DND-41 (cell line): ENCODE data around the gene RHOT1.
"Not testable (repeated sequence)": the region's sequence is repeated elsewhere in the genome, so short reads cannot be mapped to it uniquely, and the experiment has no call there.

Source experiments
- ATAC-seq: fragments of 200-7000 bp; cut with Tn5 transposase; 3 replicates; pipeline ENCODE4 v1.9.1; 2021; ENCODE audit warnings: low read depth; ENCODE audit not compliant: insufficient read depth
- DNase-seq: peaks from one replicate; pipeline ENCODE4 v3.0.0-alpha.2; 2020
- H2AFZ ChIP-seq: 2 replicates; pipeline ENCODE4 v1.6.0; 2012; ENCODE audit warnings: low read depth, low read length
- H3K27ac ChIP-seq: 2 replicates; pipeline ENCODE4 v1.5.1; 2012; ENCODE audit warnings: low read length, inconsistent platforms
- H3K27me3 ChIP-seq: fragments of 200-600 bp; sonication (generic); 2 replicates; pipeline ENCODE4 v1.6.0; 2012; ENCODE audit warnings: low read length, mild to moderate bottlenecking, inconsistent platforms; ENCODE audit not compliant: insufficient read depth, poor library complexity
- H3K36me3 ChIP-seq: 2 replicates; pipeline ENCODE4 v1.5.1; 2012; ENCODE audit warnings: low read length, inconsistent platforms; ENCODE audit not compliant: insufficient read depth
- H3K4me1 ChIP-seq: 2 replicates; pipeline ENCODE4 v1.5.1; 2012; ENCODE audit warnings: mild to moderate bottlenecking, low read length; ENCODE audit not compliant: insufficient read depth
- H3K4me2 ChIP-seq: 2 replicates; pipeline ENCODE4 v1.6.0; 2012; ENCODE audit warnings: mild to moderate bottlenecking, moderate library complexity, low read length, inconsistent platforms; ENCODE audit not compliant: insufficient read depth
- H3K4me3 ChIP-seq, 2 experiments: fragments of 200-600 bp in 1 of 2; shearing (Covaris generic) in 1 of 2; 2 replicates each; pipeline ENCODE4 v1.5.1; 2012 to 2016; ENCODE audit warnings: inconsistent platforms in 2 of 2, low read length in 2 of 2, mild to moderate bottlenecking in 2 of 2, low read depth in 1 of 2, moderate library complexity in 1 of 2
- H3K79me2 ChIP-seq: 2 replicates; pipeline ENCODE4 v1.6.0; 2012; ENCODE audit warnings: low read length, inconsistent platforms; ENCODE audit not compliant: insufficient read depth
- H3K9ac ChIP-seq: 2 replicates; pipeline ENCODE4 v1.6.0; 2012; ENCODE audit warnings: low read depth, mild to moderate bottlenecking, inconsistent platforms, low read length, moderate library complexity
- H3K9me3 ChIP-seq: 2 replicates; pipeline ENCODE4 v1.5.1; 2012; ENCODE audit warnings: low read length, moderate library complexity, mild to moderate bottlenecking, inconsistent platforms; ENCODE audit not compliant: insufficient read depth, severe bottlenecking
- H4K20me1 ChIP-seq: 2 replicates; pipeline ENCODE4 v1.6.0; 2012; ENCODE audit warnings: low read length; ENCODE audit not compliant: insufficient read depth
- CTCF ChIP-seq: IDR thresholded peaks from 2 replicates; pipeline ENCODE4 v1.5.1; 2012; ENCODE audit warnings: borderline replicate concordance, low read length, moderate library complexity, mild to moderate bottlenecking; ENCODE audit not compliant: poor library complexity, severe bottlenecking; ENCODE audit errors: extremely low read depth
- EZH2 ChIP-seq: IDR thresholded peaks from 3 replicates; pipeline ENCODE4 v1.6.1; 2012; ENCODE audit warnings: borderline replicate concordance, low read depth, mild to moderate bottlenecking, moderate library complexity, low read length, inconsistent platforms; ENCODE audit not compliant: severe bottlenecking

RHOT1 gene

GRCh38 chr17:32161506-32162365 is 19.4 kb downstream of the RHOT1 start:
- Histone ChIP-seq H3K79me2 (peaks cover 17% of the 10 kb centered on the region), H3K4me3 (no peak overlapping the region), H3K27me3 (no peaks in the 10 kb centered on the region), H3K27ac (no peak overlapping the region), H3K9ac (no peak overlapping the region), H4K20me1 (peaks cover 14% of the 10 kb centered on the region), H3K4me2 (no peak overlapping the region), H3K4me1 (no peaks in the 10 kb centered on the region), H3K36me3 (peaks cover 35% of the 10 kb centered on the region), H2AFZ (no peak overlapping the region), H3K9me3 (peaks cover 13% of the 10 kb centered on the region)
- ATAC-seq (no peak), DNase-seq (no peak)
- TF ChIP-seq EZH2 = no peak
- no peak for TF ChIP-seq CTCF

GRCh38 chr17:32174889-32175288 is 32.6 kb downstream of the RHOT1 start:
- DNase-seq = no peak
- H3K36me3 ChIP-seq = peaks cover 54% of the 10 kb centered on the region
- H3K9ac ChIP-seq = no peak overlapping the region
- H3K27ac ChIP-seq = no peak overlapping the region
- no peaks in the 10 kb centered on the region for H3K4me1 ChIP-seq
- H3K4me2 ChIP-seq = no peak overlapping the region
- H4K20me1 ChIP-seq = no peaks in the 10 kb centered on the region
- no peak overlapping the region for H2AFZ ChIP-seq
- no peak for ATAC-seq
- H3K79me2 ChIP-seq = no peaks in the 10 kb centered on the region
- no peaks in the 10 kb centered on the region for H3K27me3 ChIP-seq
- no peak overlapping the region for H3K4me3 ChIP-seq
- H3K9me3 ChIP-seq = peaks cover 12% of the 10 kb centered on the region
- TF ChIP-seq CTCF = no peak
- TF ChIP-seq EZH2 = no peak

DNA sequence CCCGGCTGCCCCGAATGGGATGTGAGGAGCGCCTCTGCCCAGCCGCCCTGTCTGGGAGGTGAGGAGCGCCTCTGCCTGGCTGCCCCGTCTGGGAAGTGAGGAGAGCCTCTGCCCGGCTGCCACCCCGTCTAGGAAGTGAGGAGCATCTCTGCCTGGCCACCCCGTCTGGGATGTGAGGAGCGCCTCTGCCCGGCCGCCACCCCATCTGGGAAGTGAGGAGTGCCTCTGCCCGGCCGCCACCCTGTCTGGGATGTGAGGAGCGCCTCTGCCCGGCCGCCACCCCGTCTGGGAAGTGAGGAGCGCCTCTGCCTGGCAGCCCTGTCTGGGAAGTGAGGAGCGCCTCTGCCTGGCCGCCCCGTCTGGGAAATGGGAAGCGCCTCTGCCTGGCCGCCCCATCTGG is 36.4 kb downstream of the RHOT1 start:
- peaks cover 66% of the 10 kb centered on the region for H3K36me3 ChIP-seq
- DNase-seq = peak; percentile 29
- not testable (repeated sequence) for H3K4me3 ChIP-seq, H3K27me3 ChIP-seq, H4K20me1 ChIP-seq, H3K79me2 ChIP-seq, H3K4me1 ChIP-seq, H3K4me2 ChIP-seq, ATAC-seq, H3K27ac ChIP-seq, H3K9ac ChIP-seq, H2AFZ ChIP-seq
- peaks cover 12% of the 10 kb centered on the region for H3K9me3 ChIP-seq

DNA sequence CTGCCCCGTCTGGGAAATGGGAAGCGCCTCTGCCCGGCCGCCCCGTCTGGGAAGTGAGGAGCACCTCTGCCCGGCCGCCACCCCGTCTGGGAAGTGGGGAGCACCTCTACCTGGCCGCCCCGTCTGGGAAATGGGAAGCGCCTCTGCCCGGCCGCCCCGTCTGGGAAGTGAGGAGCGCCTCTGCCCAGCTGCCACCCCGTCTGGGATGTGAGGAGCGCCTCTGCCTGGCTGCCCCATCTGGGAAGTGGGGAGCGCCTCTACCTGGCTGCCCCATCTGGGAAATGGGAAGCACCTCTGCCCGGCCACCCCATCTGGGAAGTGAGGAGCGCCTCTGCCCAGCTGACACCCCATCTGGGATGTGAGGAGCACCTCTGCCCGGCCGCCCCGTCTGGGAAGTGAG is 36.8 kb downstream of the RHOT1 start:
- not testable (repeated sequence) for H2AFZ ChIP-seq, ATAC-seq, H3K27me3 ChIP-seq, H4K20me1 ChIP-seq, H3K27ac ChIP-seq, H3K79me2 ChIP-seq, H3K4me2 ChIP-seq, H3K4me1 ChIP-seq, H3K4me3 ChIP-seq, H3K9ac ChIP-seq
- peaks cover 66% of the 10 kb centered on the region for H3K36me3 ChIP-seq
- peaks cover 12% of the 10 kb centered on the region for H3K9me3 ChIP-seq
- DNase-seq = peak; percentile 24

DNA sequence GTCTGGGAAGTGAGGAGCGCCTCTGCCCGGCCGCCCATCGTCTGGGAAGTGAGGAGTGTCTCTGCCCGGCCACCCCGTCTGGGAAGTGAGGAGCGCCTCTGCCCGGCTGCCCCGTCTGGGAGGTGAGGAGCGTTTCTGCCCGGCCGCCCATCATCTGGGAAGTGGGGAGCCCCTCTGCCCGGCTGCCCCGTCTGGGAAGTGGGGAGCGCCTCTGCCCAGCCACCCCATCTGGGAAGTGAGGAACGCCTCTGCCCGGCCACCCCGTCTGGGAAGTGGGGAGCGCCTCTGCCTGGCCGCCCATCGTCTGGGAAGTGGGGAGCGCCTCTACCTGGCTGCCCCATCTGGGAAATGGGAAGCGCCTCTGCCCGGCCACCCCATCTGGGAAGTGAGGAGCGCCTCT is 37.2 kb downstream of the RHOT1 start:
- H3K27me3 ChIP-seq, ATAC-seq, DNase-seq, H3K4me2 ChIP-seq, H4K20me1 ChIP-seq, H3K4me3 ChIP-seq, H3K9ac ChIP-seq, H3K4me1 ChIP-seq, H2AFZ ChIP-seq, H3K27ac ChIP-seq, H3K79me2 ChIP-seq: not testable (repeated sequence)
- H3K36me3 ChIP-seq = peaks cover 64% of the 10 kb centered on the region
- peaks cover 12% of the 10 kb centered on the region for H3K9me3 ChIP-seq

DNA sequence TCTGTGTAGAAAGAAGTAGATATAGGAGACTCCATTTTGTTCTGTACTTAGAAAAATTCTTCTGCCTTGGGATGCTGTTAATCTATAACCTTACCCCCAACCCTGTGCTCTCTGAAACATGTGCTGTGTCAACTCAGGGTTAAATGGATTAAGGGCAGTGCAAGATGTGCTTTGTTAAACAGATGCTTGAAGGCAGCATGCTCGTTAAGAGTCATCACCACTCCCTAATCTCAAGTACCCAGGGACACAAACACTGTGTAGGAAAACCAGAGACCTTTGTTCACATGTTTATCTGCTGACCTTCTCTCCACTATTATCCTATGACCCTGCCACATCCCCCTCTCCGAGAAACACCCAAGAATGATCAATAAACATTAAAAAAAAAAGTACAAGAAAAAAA is 38.0 kb downstream of the RHOT1 start:
- peaks cover 56% of the 10 kb centered on the region for H3K36me3 ChIP-seq
- H3K4me2 ChIP-seq, H3K79me2 ChIP-seq, H3K27me3 ChIP-seq, H4K20me1 ChIP-seq, H3K9ac ChIP-seq, H3K27ac ChIP-seq, H2AFZ ChIP-seq, H3K4me1 ChIP-seq, H3K4me3 ChIP-seq, ATAC-seq, DNase-seq: not testable (repeated sequence)
- peaks cover 12% of the 10 kb centered on the region for H3K9me3 ChIP-seq
